Endothelial cell of hepatic sinusoid (primary cell): Measurements from ENCODE around the gene BRPF1.

Experiments
- in situ Hi-C: cut with HindIII; loops from 2 replicates; pipeline ENCODE4 v1.10.0; 2017; ENCODE audit warnings: low sequenced_read_pairs

The BRPF1 gene

GRCh38 chr3:9730657-9731205 lies 804 bp upstream of the BRPF1 start:
- in situ Hi-C loops = no loop called here

- in situ Hi-C loops = no loop called here
These were observed 675 bp downstream of the BRPF1 start for GRCh38 chr3:9732080-9732739.

GRCh38 chr3:9732740-9733115 lies 1.2 kb downstream of the BRPF1 start:
- in situ Hi-C loops = no loop called here

- in situ Hi-C loops = loop anchor here (5.0 kb wide), 2 partner anchors 45 to 70 kb away; no protein-coding TSS in a partner anchor
These were observed 5.3 kb downstream of the BRPF1 start for GRCh38 chr3:9736831-9737230.

GRCh38 chr3:9739181-9739580 lies 7.6 kb downstream of the BRPF1 start:
- in situ Hi-C loops = loop anchor here (5.0 kb wide), 2 partner anchors 47 to 68 kb away; no protein-coding TSS in a partner anchor

- in situ Hi-C loops = no loop called here
These were observed 11.0 kb downstream of the BRPF1 start for GRCh38 chr3:9742560-9742959.

- in situ Hi-C loops = no loop called here
These were observed 12.0 kb downstream of the BRPF1 start for GRCh38 chr3:9743548-9743947.

GRCh38 chr3:9744162-9744561 lies 12.6 kb downstream of the BRPF1 start:
- in situ Hi-C loops = no loop called here

- in situ Hi-C loops = no loop called here
These were observed 14.0 kb downstream of the BRPF1 start for GRCh38 chr3:9745521-9745920.

- in situ Hi-C loops = no loop called here
These were observed 14.8 kb downstream of the BRPF1 start for GRCh38 chr3:9746330-9746729.

- in situ Hi-C loops = no loop called here
These were observed 15.7 kb downstream of the BRPF1 start for GRCh38 chr3:9747267-9747666.

GRCh38 chr3:9748031-9748430 lies 16.5 kb downstream of the BRPF1 start:
- in situ Hi-C loops = no loop called here

GRCh38 chr3:9749296-9749644 lies 17.7 kb downstream of the BRPF1 start:
- in situ Hi-C loops = no loop called here

GRCh38 chr3:9749645-9750555 lies 18.4 kb downstream of the BRPF1 start, which contains the start of gene OGG1:
Gene OGG1 (plus strand): TSS chr3:9749952. CDS start chr3:9750287, 335 bp downstream.
- in situ Hi-C loops = no loop called here

- in situ Hi-C loops = no loop called here
These were observed 19.2 kb downstream of the BRPF1 start for GRCh38 chr3:9750556-9751411.

- in situ Hi-C loops = no loop called here
These were observed 23.1 kb downstream of the BRPF1 start for GRCh38 chr3:9754678-9755077.

GRCh38 chr3:9757427-9757826 lies 25.9 kb downstream of the BRPF1 start:
- in situ Hi-C loops = no loop called here

GRCh38 chr3:9760779-9761505 lies 29.4 kb downstream of the BRPF1 start:
- in situ Hi-C loops = no loop called here

- in situ Hi-C loops = no loop called here
These were observed 30.4 kb downstream of the BRPF1 start for GRCh38 chr3:9761919-9762318.

- in situ Hi-C loops = no loop called here
These were observed 31.3 kb downstream of the BRPF1 start for GRCh38 chr3:9762871-9763270.
